ENCODE data around the gene LIN28B.
"Not testable (repeated sequence)": the region's sequence is repeated elsewhere in the genome, so short reads cannot be mapped to it uniquely, and the experiment has no call there.

DNA sequence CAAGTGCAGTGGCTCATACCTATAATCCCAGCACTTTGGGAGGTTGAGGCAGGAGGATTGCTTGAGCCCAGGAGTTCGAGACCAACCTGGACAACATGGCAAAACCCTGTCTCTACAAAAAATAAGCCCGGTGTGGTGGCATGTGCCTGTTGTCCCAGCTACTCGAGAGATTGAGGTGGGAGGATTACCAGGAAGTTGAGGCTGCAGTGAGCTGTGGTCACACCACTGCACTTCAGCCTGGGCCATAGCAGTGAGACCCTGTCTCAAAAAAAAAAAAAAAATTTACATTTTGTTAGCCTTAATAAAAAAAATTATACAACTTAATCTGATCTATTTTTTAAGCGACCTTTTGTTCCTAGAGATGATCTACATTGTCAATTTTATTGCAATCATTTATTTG lies 56.6 kb downstream of the LIN28B start:
- TF ChIP-seq, protein P1, sequence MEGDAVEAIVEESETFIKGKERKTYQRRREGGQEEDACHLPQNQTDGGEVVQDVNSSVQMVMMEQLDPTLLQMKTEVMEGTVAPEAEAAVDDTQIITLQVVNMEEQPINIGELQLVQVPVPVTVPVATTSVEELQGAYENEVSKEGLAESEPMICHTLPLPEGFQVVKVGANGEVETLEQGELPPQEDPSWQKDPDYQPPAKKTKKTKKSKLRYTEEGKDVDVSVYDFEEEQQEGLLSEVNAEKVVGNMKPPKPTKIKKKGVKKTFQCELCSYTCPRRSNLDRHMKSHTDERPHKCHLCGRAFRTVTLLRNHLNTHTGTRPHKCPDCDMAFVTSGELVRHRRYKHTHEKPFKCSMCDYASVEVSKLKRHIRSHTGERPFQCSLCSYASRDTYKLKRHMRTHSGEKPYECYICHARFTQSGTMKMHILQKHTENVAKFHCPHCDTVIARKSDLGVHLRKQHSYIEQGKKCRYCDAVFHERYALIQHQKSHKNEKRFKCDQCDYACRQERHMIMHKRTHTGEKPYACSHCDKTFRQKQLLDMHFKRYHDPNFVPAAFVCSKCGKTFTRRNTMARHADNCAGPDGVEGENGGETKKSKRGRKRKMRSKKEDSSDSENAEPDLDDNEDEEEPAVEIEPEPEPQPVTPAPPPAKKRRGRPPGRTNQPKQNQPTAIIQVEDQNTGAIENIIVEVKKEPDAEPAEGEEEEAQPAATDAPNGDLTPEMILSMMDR (IDR thresholded peaks at IDR 0.05), result not testable (repeated sequence)
- TF ChIP-seq ZFX (IDR thresholded peaks at IDR 0.05; ENCODE audit: borderline replicate concordance), result not testable (repeated sequence)
